ENCODE measurements around the gene RAPGEF1. TPM values are rescaled to one million over a fixed set of nuclear protein-coding genes. Genes with fewer than 3 reads are reported as not detected.

Gene RAPGEF1
- total and polyA plus RNA-seq, 2 of the 13 experiments (the other 11 are each of a cell fraction or from before 2014, with no cell fraction given) = 21.2 to 38.9 TPM

GRCh38 chr9:131744171-131744719 lies 4.4 kb upstream of the RAPGEF1 start (continued):
- no peak for TF ChIP-seq TSC22D2 (CRISPR knock-in tag; IDR thresholded peaks at IDR 0.05; ENCODE audit: borderline replicate concordance)
- no peak for TF ChIP-seq ARNT (IDR thresholded peaks at IDR 0.05)

DNA sequence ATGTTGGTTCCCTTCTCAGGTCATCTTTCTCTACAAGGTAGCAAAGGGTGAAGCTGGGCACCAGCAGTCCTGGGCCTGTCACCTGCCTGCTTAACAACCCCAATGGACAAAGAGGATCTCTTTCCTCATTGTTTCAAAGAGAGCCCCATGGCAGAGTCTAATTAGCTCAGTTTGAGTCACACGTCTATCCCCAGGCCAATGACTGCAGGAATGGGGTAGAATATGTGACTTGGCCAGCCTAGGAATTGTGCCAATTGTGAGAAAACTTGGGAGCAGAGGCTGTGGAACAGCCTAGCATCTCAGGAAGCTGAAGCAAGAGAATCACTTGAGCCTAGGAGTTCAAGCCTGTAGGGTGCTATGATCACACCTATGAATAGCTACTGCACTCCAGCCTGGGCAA lies 3.6 kb upstream of the RAPGEF1 start:
- Histone ChIP-seq H3K79me2 (ENCODE audit: insufficient read depth, low read length) (peaks cover 8% of the 10 kb centered on the region), H3K4me3 (replicated peaks in 1 of 3; ENCODE audit: insufficient read depth in 1 of 3, low read depth in 2 of 3, low read length in 3 of 3) (no peak overlapping the region), H2AFZ (ENCODE audit: low read length) (no peak overlapping the region), H3K4me2 (ENCODE audit: low read depth, low read length) (no peak overlapping the region), H3K9ac (ENCODE audit: insufficient read depth, low read depth, low read length) (no peak overlapping the region), H3K4me1 (ENCODE audit: insufficient read depth, low read length) (peaks cover 29% of the 10 kb centered on the region), H3K27ac (ENCODE audit: extremely low read length, insufficient read depth, low read length) (no peak overlapping the region), H3K36me3 (replicated peaks in 1 of 2; ENCODE audit: control insufficient read depth in 1 of 2, insufficient read depth in 2 of 2, low read length in 2 of 2) (no peaks in the 10 kb centered on the region), H3K9me3 (ENCODE audit: low read length) (no peaks in the 10 kb centered on the region), H3K27me3 (ENCODE audit: control insufficient read depth in 1 of 2, insufficient read depth in 2 of 2, low read length in 2 of 2) (peaks cover 0 to 6% of the 10 kb centered on the region in 2 experiments; a peak in 1 of 5 replicates), H4K20me1 (ENCODE audit: insufficient read depth, low read length) (no peaks in the 10 kb centered on the region)
- POLR2A ChIA-PET = no interaction called here
- in situ Hi-C loops (cut with HindIII; ENCODE audit: extremely low pct_ligation_motif_present, low pct_unique_long_range_greater_than_20kb) = loop anchor here (5.0 to 25.0 kb wide), 2 partner anchors 151 to 356 kb away; partner anchors contain the start of gene PRRC2B
- TF ChIP-seq ISX (CRISPR knock-in tag; conservative IDR thresholded peaks at IDR 0.05) (no peak), ZNF550 (CRISPR knock-in tag; IDR thresholded peaks at IDR 0.05; ENCODE audit: borderline replicate concordance) (no peak), SATB2 (CRISPR knock-in tag; IDR thresholded peaks at IDR 0.05) (no peak), ZNF180 (CRISPR knock-in tag; IDR thresholded peaks at IDR 0.05; ENCODE audit: borderline replicate concordance, low read depth) (no peak), ASH2L (IDR thresholded peaks at IDR 0.05; ENCODE audit: insufficient read length, low read depth, low read length) (no peak), ZNF138 (CRISPR knock-in tag; IDR thresholded peaks at IDR 0.05; ENCODE audit: low read depth) (no peak), MAFG (CRISPR knock-in tag; IDR thresholded peaks at IDR 0.05) (no peak), DNMT3B (CRISPR knock-in tag; conservative IDR thresholded peaks at IDR 0.05) (no peak)
- TF ChIP-seq, protein P1, sequence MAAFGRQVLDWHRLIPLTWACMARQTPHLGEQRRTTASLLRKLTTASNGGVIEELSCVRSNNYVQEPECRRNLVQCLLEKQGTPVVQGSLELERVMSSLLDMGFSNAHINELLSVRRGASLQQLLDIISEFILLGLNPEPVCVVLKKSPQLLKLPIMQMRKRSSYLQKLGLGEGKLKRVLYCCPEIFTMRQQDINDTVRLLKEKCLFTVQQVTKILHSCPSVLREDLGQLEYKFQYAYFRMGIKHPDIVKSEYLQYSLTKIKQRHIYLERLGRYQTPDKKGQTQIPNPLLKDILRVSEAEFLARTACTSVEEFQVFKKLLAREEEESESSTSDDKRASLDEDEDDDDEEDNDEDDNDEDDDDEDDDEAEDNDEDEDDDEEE (CRISPR knock-in tag; IDR thresholded peaks at IDR 0.05) = no peak
- TF ChIP-seq, protein P2, sequence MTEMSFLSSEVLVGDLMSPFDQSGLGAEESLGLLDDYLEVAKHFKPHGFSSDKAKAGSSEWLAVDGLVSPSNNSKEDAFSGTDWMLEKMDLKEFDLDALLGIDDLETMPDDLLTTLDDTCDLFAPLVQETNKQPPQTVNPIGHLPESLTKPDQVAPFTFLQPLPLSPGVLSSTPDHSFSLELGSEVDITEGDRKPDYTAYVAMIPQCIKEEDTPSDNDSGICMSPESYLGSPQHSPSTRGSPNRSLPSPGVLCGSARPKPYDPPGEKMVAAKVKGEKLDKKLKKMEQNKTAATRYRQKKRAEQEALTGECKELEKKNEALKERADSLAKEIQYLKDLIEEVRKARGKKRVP (CRISPR knock-in tag; IDR thresholded peaks at IDR 0.05) = no peak
- ATAC-seq = no peak
- DNase-seq (ENCODE audit: low spot score) = no peak
- FAIRE-seq = no peak
- intact Hi-C loops (cut with micrococcal nuclease; ENCODE audit: unreplicated experiment) = no loop called here
- CTCF ChIA-PET (ENCODE audit: low intra/inter-chr PET ratio, low total read pairs) = interaction anchor here (8.4 kb wide), 1 partner anchor 152 kb away, joined by 185 read pairs; no protein-coding TSS in a partner anchor
- BruUV-seq (replicated peaks) = no TSS peak
- 0% methylated on average over 1 of the region's 1 CpG for WGBS (ENCODE audit: low lambda C conversion rate)
